DOHH2 (cell line): ENCODE data around the gene SCAF8.

Experiments
- H3F3A ChIP-seq: fragments of 200-600 bp; sonication (generic), shearing (Covaris generic); 2 replicates; pipeline ENCODE4 v1.6.0; 2016; ENCODE audit warnings: antibody characterized with exemption, mild to moderate bottlenecking; ENCODE audit not compliant: control insufficient read depth, insufficient read depth
- H3K27ac ChIP-seq: fragments of 200-600 bp; sonication (generic); 2 replicates; pipeline ENCODE4 v1.5.1; 2014; ENCODE audit warnings: low read depth, mild to moderate bottlenecking, low read length, moderate library complexity
- H3K27me3 ChIP-seq: fragments of 200-600 bp; sonication (generic); 2 replicates; pipeline ENCODE4 v1.6.1; 2014; ENCODE audit warnings: mild to moderate bottlenecking, low read length, mixed read lengths; ENCODE audit not compliant: control insufficient read depth
- H3K36me3 ChIP-seq: fragments of 200-600 bp; sonication (generic); 2 replicates; pipeline ENCODE4 v1.6.1; 2014; ENCODE audit warnings: mild to moderate bottlenecking, low read length, moderate library complexity, mixed read lengths; ENCODE audit not compliant: control insufficient read depth
- H3K4me1 ChIP-seq: fragments of 200-600 bp; sonication (generic); 2 replicates; pipeline ENCODE4 v1.6.1; 2014; ENCODE audit warnings: mild to moderate bottlenecking, low read length, mixed read lengths; ENCODE audit not compliant: control insufficient read depth
- H3K4me2 ChIP-seq: fragments of 200-600 bp; sonication (generic); 2 replicates; pipeline ENCODE4 v1.6.0; 2014; ENCODE audit warnings: mild to moderate bottlenecking, low read length, moderate library complexity
- H3K4me3 ChIP-seq: fragments of 200-600 bp; sonication (generic); 2 replicates; pipeline ENCODE4 v1.5.1; 2014; ENCODE audit warnings: mild to moderate bottlenecking, low read length, mixed read lengths
- H3K79me2 ChIP-seq: fragments of 200-600 bp; sonication (generic); 2 replicates; pipeline ENCODE4 v1.6.1; 2014; ENCODE audit warnings: mild to moderate bottlenecking, low read length, mixed read lengths; ENCODE audit not compliant: control insufficient read depth
- H3K9me2 ChIP-seq: fragments of 200-600 bp; sonication (generic); replicated peaks from 2 replicates; pipeline ENCODE4 v1.6.1; 2014; ENCODE audit warnings: mild to moderate bottlenecking, low read length, mixed read lengths; ENCODE audit not compliant: control insufficient read depth
- H3K9me3 ChIP-seq: fragments of 200-600 bp; sonication (generic); 2 replicates; pipeline ENCODE4 v1.6.1; 2014; ENCODE audit warnings: antibody characterized with exemption, low read length, mixed read lengths; ENCODE audit not compliant: control insufficient read depth, insufficient read depth
- H4K20me1 ChIP-seq: fragments of 200-600 bp; sonication (generic); 2 replicates; pipeline ENCODE4 v1.6.0; 2014; ENCODE audit warnings: low read depth, mild to moderate bottlenecking, antibody characterized with exemption, low read length, moderate library complexity; ENCODE audit not compliant: control insufficient read depth, insufficient read depth
- CTCF ChIP-seq: fragments of 200-600 bp; sonication (generic); IDR thresholded peaks from one replicate; pipeline ENCODE4 v1.5.1; 2014; ENCODE audit warnings: antibody characterized with exemption, mild to moderate bottlenecking, low read depth, low read length; ENCODE audit not compliant: poor library complexity, severe bottlenecking
- EZH2phosphoT487 ChIP-seq: fragments of 200-600 bp; sonication (generic); IDR thresholded peaks from 2 replicates; pipeline ENCODE4 v1.6.1; 2017; ENCODE audit warnings: borderline replicate concordance, mild to moderate bottlenecking, antibody characterized with exemption, low read length, moderate library complexity, mixed read lengths

SCAF8 gene

GRCh38 chr6:154865291-154865690 is 132.1 kb downstream of the SCAF8 start:
- TF ChIP-seq EZH2phosphoT487 (no peak), CTCF (no peak)
- Histone ChIP-seq H3K27me3 (no peaks in the 10 kb centered on the region), H3K36me3 (no peaks in the 10 kb centered on the region), H3K9me2 (no peaks in the 10 kb centered on the region), H3F3A (no peaks in the 10 kb centered on the region), H3K4me1 (no peaks in the 10 kb centered on the region), H3K27ac (no peak overlapping the region), H4K20me1 (peaks cover 7% of the 10 kb centered on the region; the same call in 1 of the 2 replicates), H3K9me3 (no peaks in the 10 kb centered on the region), H3K4me3 (no peak overlapping the region), H3K79me2 (no peaks in the 10 kb centered on the region), H3K4me2 (no peak overlapping the region)

DNA sequence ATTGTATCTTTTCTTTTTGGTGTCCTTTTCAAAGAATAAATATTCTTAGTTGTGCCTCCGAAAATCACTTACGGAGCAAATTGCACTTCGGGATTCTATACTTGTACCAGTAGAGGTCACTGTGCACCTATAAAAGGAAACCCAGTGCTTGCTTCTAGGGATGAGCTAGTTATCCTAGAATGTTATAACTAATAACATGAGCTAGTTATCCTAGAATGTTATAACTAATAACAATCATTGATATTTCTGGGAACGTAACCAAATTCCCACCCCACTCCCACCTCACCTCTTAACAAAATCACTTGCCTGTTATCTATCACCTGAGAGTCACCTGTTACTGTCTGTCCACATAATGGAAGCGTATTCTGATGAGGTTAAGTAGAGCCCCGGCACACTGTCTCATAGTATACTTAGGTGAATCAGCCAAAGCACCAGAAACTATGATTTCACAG is 135.0 kb downstream of the SCAF8 start:
- no peaks in the 10 kb centered on the region for H3K9me2 ChIP-seq
- no peaks in the 10 kb centered on the region for H3F3A ChIP-seq
- peaks cover 7% of the 10 kb centered on the region; the same call in 1 of the 2 replicates for H4K20me1 ChIP-seq
- no peak overlapping the region for H3K4me2 ChIP-seq
- no peak overlapping the region for H3K27ac ChIP-seq
- H3K79me2 ChIP-seq, result no peaks in the 10 kb centered on the region
- TF ChIP-seq EZH2phosphoT487 (no peak), CTCF (peak; percentile 64)
- no peaks in the 10 kb centered on the region for H3K9me3 ChIP-seq
- no peaks in the 10 kb centered on the region for H3K27me3 ChIP-seq
- H3K36me3 ChIP-seq, result no peaks in the 10 kb centered on the region
- no peak overlapping the region for H3K4me3 ChIP-seq
- H3K4me1 ChIP-seq, result no peaks in the 10 kb centered on the region

GRCh38 chr6:154872542-154873114 is 139.4 kb downstream of the SCAF8 start:
- Histone ChIP-seq H3K4me3 (no peak overlapping the region), H3K79me2 (no peaks in the 10 kb centered on the region), H3K9me3 (no peaks in the 10 kb centered on the region), H3K36me3 (no peaks in the 10 kb centered on the region), H3K9me2 (no peaks in the 10 kb centered on the region), H3K4me2 (no peak overlapping the region), H3K4me1 (peaks cover 5% of the 10 kb centered on the region; the same call in 1 of the 2 replicates), H3F3A (no peaks in the 10 kb centered on the region), H4K20me1 (peaks cover 7% of the 10 kb centered on the region; the same call in 1 of the 2 replicates), H3K27ac (no peak overlapping the region), H3K27me3 (no peaks in the 10 kb centered on the region)
- no peak for TF ChIP-seq EZH2phosphoT487
- TF ChIP-seq CTCF, result no peak
